GM12891 (cell line): ENCODE results near the gene SSH2.

Source experiments
- PAX5 ChIP-seq: IDR thresholded peaks from 2 replicates; pipeline ENCODE4 v1.6.1; 2011; ENCODE audit warnings: low read length, moderate library complexity, mild to moderate bottlenecking; ENCODE audit not compliant: insufficient read depth, severe bottlenecking
- POLR2A ChIP-seq: IDR thresholded peaks from 2 replicates; pipeline ENCODE4 v1.6.1; 2011; ENCODE audit warnings: low read depth, low read length, control low read depth
- POLR2AphosphoS5 ChIP-seq: IDR thresholded peaks from 2 replicates; pipeline ENCODE4 v1.6.1; 2011; ENCODE audit warnings: low read depth, low read length, control low read depth
- TAF1 ChIP-seq: IDR thresholded peaks from 2 replicates; pipeline ENCODE4 v1.6.1; 2011; ENCODE audit warnings: low read depth, low read length, control low read depth

DNA sequence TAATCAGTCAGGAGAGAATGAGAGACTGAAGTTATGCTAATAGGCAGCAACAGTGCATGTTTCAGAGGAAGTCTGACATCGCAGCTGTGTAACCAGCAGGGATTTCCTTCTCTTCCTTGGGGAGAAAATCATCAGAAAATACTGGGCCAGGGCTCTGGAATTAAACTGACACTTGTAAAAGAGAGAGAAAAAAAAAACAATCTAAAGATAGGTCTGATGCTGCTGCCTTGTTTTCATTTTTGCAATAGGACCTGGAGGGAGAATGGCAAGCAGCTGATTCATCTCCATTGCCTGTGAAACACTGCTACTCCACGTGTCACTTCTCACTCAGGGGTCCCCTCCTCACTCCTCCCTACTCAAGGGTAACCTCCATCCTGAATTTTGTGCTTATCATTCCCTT lies 289.6 kb downstream of the SSH2 start:
- TF ChIP-seq POLR2AphosphoS5 (no peak), POLR2A (no peak), TAF1 (no peak), PAX5 (no peak)
